ENCODE results near the gene RNF168.

- TF ChIP-seq CTCF (IDR thresholded peaks at IDR 0.05) (no peak), EP300 (IDR thresholded peaks at IDR 0.05) (no peak)
Observed at GRCh38 chr3:196514913-196515621, 11.5 kb upstream of the RNF168 start, which contains the start of gene SMCO1.

All from stomach (tissue), 4 donors.